Dermis microvascular lymphatic vessel endothelial cell (primary cell): ENCODE measurements around the gene PWWP2B. TPM values are rescaled to one million over a fixed set of nuclear protein-coding genes. Genes with fewer than 3 reads are reported as not detected.
"Not testable (repeated sequence)": the region's sequence is repeated elsewhere in the genome, so short reads cannot be mapped to it uniquely, and the experiment has no call there.

Experiments used
- DNase-seq, 2 donors: peaks; one replicate each; pipeline versions ENCODE4 v3.0.0 to v3.0.0-alpha.2; 2010; ENCODE audit warnings: low read depth in 2 of 2
- total RNA-seq: library from RNA; depleted of rRNA; stranded (reverse); fragments of >200 nt; gene quantifications from 2 replicates; pipeline ENCODE4 v1.2.1, GENCODE V29; 2014

The PWWP2B gene
- total RNA-seq, 1 donor from 2014 or later: 9.4 TPM

GRCh38 chr10:132431537-132432175 is 34.7 kb downstream of the PWWP2B start:
- no peak for DNase-seq

GRCh38 chr10:132432176-132432540 is 35.2 kb downstream of the PWWP2B start:
- no peak for DNase-seq

GRCh38 chr10:132433671-132434340 is 36.8 kb downstream of the PWWP2B start:
- no peak for DNase-seq

- peak in 1 of 2 donors; percentile 29 for DNase-seq
These were observed 37.5 kb downstream of the PWWP2B start for GRCh38 chr10:132434405-132435005.

GRCh38 chr10:132435320-132435719 is 38.3 kb downstream of the PWWP2B start:
- DNase-seq: not testable (repeated sequence)

- DNase-seq: not testable (repeated sequence)
These were observed 39.1 kb downstream of the PWWP2B start for GRCh38 chr10:132436096-132436495.

- DNase-seq: no peak
These were observed 39.9 kb downstream of the PWWP2B start for GRCh38 chr10:132436861-132437410.

- DNase-seq: no peak
These were observed 40.5 kb downstream of the PWWP2B start for GRCh38 chr10:132437541-132437950.

- DNase-seq: no peak
These were observed 41.4 kb downstream of the PWWP2B start for GRCh38 chr10:132438091-132439024.

- no peak for DNase-seq
These were observed 42.0 kb downstream of the PWWP2B start for GRCh38 chr10:132439025-132439388.

GRCh38 chr10:132439424-132440163 is 42.6 kb downstream of the PWWP2B start:
- no peak for DNase-seq

- DNase-seq: no peak
These were observed 44.0 kb downstream of the PWWP2B start for GRCh38 chr10:132440791-132441565.

- DNase-seq: no peak
These were observed 45.0 kb downstream of the PWWP2B start for GRCh38 chr10:132441818-132442524.

- DNase-seq: no peak
These were observed 45.6 kb downstream of the PWWP2B start for GRCh38 chr10:132442636-132443035.

- DNase-seq: peak in 1 of 2 donors; percentile 15
These were observed 46.6 kb downstream of the PWWP2B start for GRCh38 chr10:132443605-132443982.

GRCh38 chr10:132443983-132444876 is 47.2 kb downstream of the PWWP2B start:
- DNase-seq: no peak

- DNase-seq: no peak
These were observed 47.9 kb downstream of the PWWP2B start for GRCh38 chr10:132444877-132445351.

GRCh38 chr10:132445516-132446194 is 48.7 kb downstream of the PWWP2B start:
- DNase-seq: no peak
